ENCODE results near the gene PIGM. TPM values are rescaled to one million over a fixed set of nuclear protein-coding genes. Genes with fewer than 3 reads are reported as not detected.

PIGM gene
- total RNA-seq, 4 donors from 2014 or later = 3.2 to 8.2 (median 4.9) TPM

GRCh38 chr1:159981351-159982055, 50.3 kb downstream of the PIGM start:
- no peak overlapping the region for H3K4me3 ChIP-seq
- in situ Hi-C loops (cut with MboI; ENCODE audit: low pct_ligation_motif_present in 1 of 4, low pct_unique_long_range_greater_than_20kb in 1 of 4, low sequenced_read_pairs in 3 of 4) = no loop called here
- no peaks in the 10 kb centered on the region for H3K36me3 ChIP-seq
- no peaks in the 10 kb centered on the region for H3K9me3 ChIP-seq
- peaks cover 0 to 4% (median 0%) of the 10 kb centered on the region in 4 donors for H3K4me1 ChIP-seq
- no peaks in the 10 kb centered on the region for H3K27me3 ChIP-seq
- H3K27ac ChIP-seq = no peak overlapping the region
- no peak for DNase-seq
- WGBS, 2 donors (ENCODE audit: low coverage in 1 of 2) = 97% methylated on average over 6 of the region's 6 CpGs; no CpG with 5 or more reads in 1 of the 2 donors
- intact Hi-C loops (cut with DNase I; ENCODE audit: low total_unique reads) = no loop called here
- TF ChIP-seq CTCF (IDR thresholded peaks at IDR 0.05) (no peak), POLR2A (IDR thresholded peaks at IDR 0.05) (no peak), POLR2AphosphoS5 (IDR thresholded peaks at IDR 0.05) (no peak), EP300 (IDR thresholded peaks at IDR 0.05; ENCODE audit: low read depth) (no peak)

- TF ChIP-seq CTCF (IDR thresholded peaks at IDR 0.05) (no peak), POLR2A (IDR thresholded peaks at IDR 0.05) (no peak), EP300 (IDR thresholded peaks at IDR 0.05; ENCODE audit: low read depth) (no peak), POLR2AphosphoS5 (IDR thresholded peaks at IDR 0.05) (no peak)
- WGBS, 2 donors (ENCODE audit: low coverage in 1 of 2) = 90% methylated on average over 7 of the region's 7 CpGs; no CpG with 5 or more reads in 1 of the 2 donors
- intact Hi-C loops (cut with DNase I; ENCODE audit: low total_unique reads) (no loop called here), in situ Hi-C loops (cut with MboI; ENCODE audit: low pct_ligation_motif_present in 1 of 4, low pct_unique_long_range_greater_than_20kb in 1 of 4, low sequenced_read_pairs in 3 of 4) (no loop called here)
- no peaks in the 10 kb centered on the region for H3K36me3 ChIP-seq
- H3K4me1 ChIP-seq = peaks cover 0 to 4% (median 0%) of the 10 kb centered on the region in 4 donors
- no peaks in the 10 kb centered on the region for H3K27me3 ChIP-seq
- H3K9me3 ChIP-seq = no peaks in the 10 kb centered on the region
- no peak overlapping the region for H3K27ac ChIP-seq
- no peak for DNase-seq
- H3K4me3 ChIP-seq = no peak overlapping the region
Observed at GRCh38 chr1:159980786-159981185, 51.0 kb downstream of the PIGM start.

- intact Hi-C loops (cut with DNase I; ENCODE audit: low total_unique reads) (no loop called here), in situ Hi-C loops (cut with MboI; ENCODE audit: low pct_ligation_motif_present in 1 of 4, low pct_unique_long_range_greater_than_20kb in 1 of 4, low sequenced_read_pairs in 3 of 4) (no loop called here)
- DNase-seq = no peak
- Histone ChIP-seq H3K27ac (no peak overlapping the region), H3K4me1 (peaks cover 0 to 4% (median 0%) of the 10 kb centered on the region in 4 donors), H3K27me3 (no peaks in the 10 kb centered on the region), H3K9me3 (no peaks in the 10 kb centered on the region), H3K36me3 (no peaks in the 10 kb centered on the region), H3K4me3 (no peak overlapping the region)
- 58 to 60% methylated on average over 4 to 6 of the region's 6 CpGs for WGBS, 2 donors (ENCODE audit: low coverage in 1 of 2)
- TF ChIP-seq POLR2AphosphoS5 (IDR thresholded peaks at IDR 0.05) (no peak), POLR2A (IDR thresholded peaks at IDR 0.05) (no peak), EP300 (IDR thresholded peaks at IDR 0.05; ENCODE audit: low read depth) (no peak)
Observed at GRCh38 chr1:159980076-159980475, 51.7 kb downstream of the PIGM start.

- Histone ChIP-seq H3K4me1 (peaks cover 0 to 4% (median 0%) of the 10 kb centered on the region in 4 donors), H3K27ac (peak overlapping the region in 1 of 4 donors; percentile 23), H3K9me3 (no peaks in the 10 kb centered on the region), H3K4me3 (no peak overlapping the region), H3K36me3 (no peaks in the 10 kb centered on the region), H3K27me3 (no peaks in the 10 kb centered on the region)
- intact Hi-C loops (cut with DNase I; ENCODE audit: low total_unique reads) = loop anchor here (10.0 kb wide), 1 partner anchor 1204 kb away; the partner anchor contains the start of gene OR6N1
- WGBS, 2 donors (ENCODE audit: low coverage in 1 of 2) = 58% methylated on average over 3 of the region's 3 CpGs
- TF ChIP-seq POLR2AphosphoS5 (IDR thresholded peaks at IDR 0.05) (peak in 2 of 3 donors; percentile 14), EP300 (IDR thresholded peaks at IDR 0.05; ENCODE audit: low read depth) (no peak), CTCF (IDR thresholded peaks at IDR 0.05) (no peak), POLR2A (IDR thresholded peaks at IDR 0.05) (no peak)
- no peak for DNase-seq
- in situ Hi-C loops (cut with MboI; ENCODE audit: low pct_ligation_motif_present in 1 of 4, low pct_unique_long_range_greater_than_20kb in 1 of 4, low sequenced_read_pairs in 3 of 4) = no loop called here
Observed at GRCh38 chr1:159979257-159979656, 52.5 kb downstream of the PIGM start.

All from transverse colon (tissue), 4 donors.